ENCODE results near the gene ATAD1.
"Not testable (repeated sequence)": the region's sequence is repeated elsewhere in the genome, so short reads cannot be mapped to it uniquely, and the experiment has no call there.

ATAD1 gene

GRCh38 chr10:87801813-87802435 is 16.1 kb downstream of the ATAD1 start:
- DNase-seq (ENCODE audit: low spot score) = not testable (repeated sequence)

- DNase-seq (ENCODE audit: low spot score) = no peak
These were observed 18.2 kb downstream of the ATAD1 start for GRCh38 chr10:87799860-87800259.

GRCh38 chr10:87798082-87798481 is 19.9 kb downstream of the ATAD1 start:
- no peak for DNase-seq (ENCODE audit: low spot score)

- DNase-seq (ENCODE audit: low spot score) = no peak
These were observed 23.7 kb downstream of the ATAD1 start for GRCh38 chr10:87794285-87794684.

- no peak for DNase-seq (ENCODE audit: low spot score)
These were observed 27.8 kb downstream of the ATAD1 start for GRCh38 chr10:87790185-87790584.

GRCh38 chr10:87786421-87786820 is 31.6 kb downstream of the ATAD1 start:
- DNase-seq (ENCODE audit: low spot score) = no peak

- DNase-seq (ENCODE audit: low spot score) = no peak
These were observed 35.3 kb downstream of the ATAD1 start for GRCh38 chr10:87782721-87783120.

- no peak for DNase-seq (ENCODE audit: low spot score)
These were observed 36.5 kb downstream of the ATAD1 start for GRCh38 chr10:87781545-87781944.

GRCh38 chr10:87776328-87776727 is 41.7 kb downstream of the ATAD1 start:
- DNase-seq (ENCODE audit: low spot score) = no peak

GRCh38 chr10:87775766-87776165 is 42.3 kb downstream of the ATAD1 start:
- DNase-seq (ENCODE audit: low spot score) = no peak

GRCh38 chr10:87771871-87772500 is 46.0 kb downstream of the ATAD1 start:
- peak; percentile 24 for DNase-seq (ENCODE audit: low spot score)

- no peak for DNase-seq (ENCODE audit: low spot score)
These were observed 50.8 kb downstream of the ATAD1 start for GRCh38 chr10:87767253-87767652.

GRCh38 chr10:87765666-87766376 is 52.2 kb downstream of the ATAD1 start:
- DNase-seq (ENCODE audit: low spot score) = no peak

- no peak for DNase-seq (ENCODE audit: low spot score)
These were observed 53.7 kb downstream of the ATAD1 start for GRCh38 chr10:87764072-87764934.

GRCh38 chr10:87763086-87763861 is 54.8 kb downstream of the ATAD1 start:
- DNase-seq (ENCODE audit: low spot score) = no peak

GRCh38 chr10:87761892-87762291 is 56.1 kb downstream of the ATAD1 start:
- DNase-seq (ENCODE audit: low spot score) = peak; percentile 5

- DNase-seq (ENCODE audit: low spot score) = no peak
These were observed 56.9 kb downstream of the ATAD1 start for GRCh38 chr10:87761153-87761552.

- no peak for DNase-seq (ENCODE audit: low spot score)
These were observed 57.7 kb downstream of the ATAD1 start for GRCh38 chr10:87760195-87760905.

GRCh38 chr10:87759551-87759950 is 58.5 kb downstream of the ATAD1 start:
- DNase-seq (ENCODE audit: low spot score) = no peak

GRCh38 chr10:87757685-87758084 is 60.3 kb downstream of the ATAD1 start:
- DNase-seq (ENCODE audit: low spot score) = no peak

Data from AG20443 (cell line).